C4-2B (cell line): ENCODE data around the gene SPACA7.
"Not testable (repeated sequence)": the region's sequence is repeated elsewhere in the genome, so short reads cannot be mapped to it uniquely, and the experiment has no call there.

ENCODE experiments used
- CTCF ChIP-seq: fragments of 450-650 bp; conservative IDR thresholded peaks from 2 replicates; pipeline ENCODE4 v1.5.1; 2017; ENCODE audit warnings: mild to moderate bottlenecking
- ZFX ChIP-seq: fragments of 450-650 bp; IDR thresholded peaks from 2 replicates; pipeline ENCODE4 v1.6.1; 2017

- TF ChIP-seq CTCF, ZFX: not testable (repeated sequence)
Observed at GRCh38 chr13:112398347-112398746, 22.2 kb downstream of the SPACA7 start.
